Retinal pigment epithelial cell (primary cell): ENCODE measurements around the gene SLC9A9.

Experiments
- DNase-seq: peaks from one replicate; pipeline ENCODE4 v3.0.0-alpha.2; 2010; ENCODE audit warnings: low read depth
- H3K4me3 ChIP-seq: 2 replicates; pipeline ENCODE4 v1.5.1; 2011; ENCODE audit warnings: mild to moderate bottlenecking, low read length, control low read depth, moderate library complexity
- TF ChIP-seq, protein P1 (sequence below): conservative IDR thresholded peaks from 2 replicates; pipeline ENCODE4 v1.5.1; 2011; ENCODE audit warnings: low read depth, low read length, control low read depth, inconsistent platforms

SLC9A9 gene

DNA sequence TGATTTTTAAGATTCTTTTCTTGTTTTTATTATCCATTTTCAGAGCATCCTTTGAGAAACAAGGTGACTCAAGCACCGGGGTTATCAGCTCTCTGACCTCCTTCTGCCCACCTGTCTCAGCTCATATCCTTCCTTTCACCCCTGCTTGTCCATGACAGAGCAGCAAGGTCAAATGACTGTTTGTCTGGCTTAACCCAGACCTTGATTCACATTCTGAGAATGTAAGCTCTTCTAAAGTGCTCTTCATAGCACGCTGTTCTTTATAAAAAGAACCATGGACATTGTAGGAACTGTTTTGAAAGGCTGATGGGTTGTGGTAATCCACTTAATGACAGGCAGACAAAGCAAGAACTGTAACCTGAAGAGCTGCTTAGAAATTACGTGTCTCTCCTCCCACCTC is 606.2 kb downstream of the SLC9A9 start:
- no peak for DNase-seq
- TF ChIP-seq, protein P1, sequence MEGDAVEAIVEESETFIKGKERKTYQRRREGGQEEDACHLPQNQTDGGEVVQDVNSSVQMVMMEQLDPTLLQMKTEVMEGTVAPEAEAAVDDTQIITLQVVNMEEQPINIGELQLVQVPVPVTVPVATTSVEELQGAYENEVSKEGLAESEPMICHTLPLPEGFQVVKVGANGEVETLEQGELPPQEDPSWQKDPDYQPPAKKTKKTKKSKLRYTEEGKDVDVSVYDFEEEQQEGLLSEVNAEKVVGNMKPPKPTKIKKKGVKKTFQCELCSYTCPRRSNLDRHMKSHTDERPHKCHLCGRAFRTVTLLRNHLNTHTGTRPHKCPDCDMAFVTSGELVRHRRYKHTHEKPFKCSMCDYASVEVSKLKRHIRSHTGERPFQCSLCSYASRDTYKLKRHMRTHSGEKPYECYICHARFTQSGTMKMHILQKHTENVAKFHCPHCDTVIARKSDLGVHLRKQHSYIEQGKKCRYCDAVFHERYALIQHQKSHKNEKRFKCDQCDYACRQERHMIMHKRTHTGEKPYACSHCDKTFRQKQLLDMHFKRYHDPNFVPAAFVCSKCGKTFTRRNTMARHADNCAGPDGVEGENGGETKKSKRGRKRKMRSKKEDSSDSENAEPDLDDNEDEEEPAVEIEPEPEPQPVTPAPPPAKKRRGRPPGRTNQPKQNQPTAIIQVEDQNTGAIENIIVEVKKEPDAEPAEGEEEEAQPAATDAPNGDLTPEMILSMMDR, result no peak
- no peak overlapping the region for H3K4me3 ChIP-seq

DNA sequence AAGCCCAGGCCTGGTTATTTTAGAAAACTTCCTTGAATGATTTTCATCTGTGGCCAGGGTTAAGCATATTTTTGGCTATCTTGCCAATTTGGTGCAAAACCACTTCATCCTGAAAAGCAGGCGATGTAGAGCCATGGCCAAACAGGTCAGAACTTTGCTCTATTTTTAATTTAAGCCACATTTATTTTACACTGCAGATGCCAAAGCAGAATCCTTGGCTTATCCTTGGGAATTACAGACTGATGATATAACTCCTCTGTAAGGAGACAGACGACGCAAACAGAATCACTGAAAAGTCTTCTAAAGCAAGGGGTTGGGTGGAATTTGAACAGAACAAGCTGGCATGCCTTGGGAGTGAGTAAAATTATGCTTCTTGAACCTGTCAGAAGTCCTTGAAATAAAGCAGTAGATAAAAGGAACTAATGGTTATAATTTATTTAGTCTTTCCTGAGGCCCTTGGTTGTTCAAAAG is 606.8 kb downstream of the SLC9A9 start:
- no peak for DNase-seq
- TF ChIP-seq, protein P1, result no peak
- H3K4me3 ChIP-seq, result no peak overlapping the region

DNA sequence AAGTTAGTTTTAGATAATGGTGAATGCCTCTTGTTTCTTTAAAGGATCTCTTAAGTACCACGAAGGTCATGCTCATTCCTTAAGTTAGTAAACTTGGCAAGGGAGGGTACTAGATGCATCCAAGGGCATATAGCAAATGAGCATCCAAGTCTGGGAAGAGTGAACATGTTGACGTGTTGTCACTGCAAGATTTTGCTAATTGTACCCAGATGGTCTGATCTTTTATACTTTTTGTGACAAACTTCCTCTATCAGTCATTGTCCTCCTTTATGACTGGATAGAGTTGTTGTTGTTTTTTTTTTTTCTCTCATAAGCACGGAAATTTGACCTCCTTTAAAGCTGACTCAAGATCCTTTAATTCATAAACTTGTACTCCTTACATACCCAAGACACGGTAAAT is 607.4 kb downstream of the SLC9A9 start:
- no peak for DNase-seq
- TF ChIP-seq, protein P1, result no peak
- H3K4me3 ChIP-seq, result no peak overlapping the region

DNA sequence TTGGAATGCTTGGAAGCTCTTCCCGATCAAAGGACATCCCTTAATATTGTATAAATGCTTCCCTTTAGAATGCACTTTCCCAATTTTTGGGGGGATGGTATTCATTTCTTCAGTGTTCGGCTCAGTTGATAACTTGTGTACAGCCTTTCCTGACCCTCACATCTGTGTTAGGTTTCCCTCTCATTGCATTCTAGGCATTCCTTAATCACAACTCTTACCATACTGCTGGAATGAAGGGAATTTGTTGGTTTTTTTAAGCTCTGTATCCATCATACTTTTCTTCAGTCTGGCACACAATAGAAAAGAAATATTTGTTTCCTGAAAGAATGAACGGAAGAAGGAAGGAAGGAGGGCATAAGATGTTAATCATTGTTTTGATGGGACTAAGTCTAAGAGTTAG is 609.2 kb downstream of the SLC9A9 start:
- no peak overlapping the region for H3K4me3 ChIP-seq
- DNase-seq, result no peak
- TF ChIP-seq, protein P1, result no peak

DNA sequence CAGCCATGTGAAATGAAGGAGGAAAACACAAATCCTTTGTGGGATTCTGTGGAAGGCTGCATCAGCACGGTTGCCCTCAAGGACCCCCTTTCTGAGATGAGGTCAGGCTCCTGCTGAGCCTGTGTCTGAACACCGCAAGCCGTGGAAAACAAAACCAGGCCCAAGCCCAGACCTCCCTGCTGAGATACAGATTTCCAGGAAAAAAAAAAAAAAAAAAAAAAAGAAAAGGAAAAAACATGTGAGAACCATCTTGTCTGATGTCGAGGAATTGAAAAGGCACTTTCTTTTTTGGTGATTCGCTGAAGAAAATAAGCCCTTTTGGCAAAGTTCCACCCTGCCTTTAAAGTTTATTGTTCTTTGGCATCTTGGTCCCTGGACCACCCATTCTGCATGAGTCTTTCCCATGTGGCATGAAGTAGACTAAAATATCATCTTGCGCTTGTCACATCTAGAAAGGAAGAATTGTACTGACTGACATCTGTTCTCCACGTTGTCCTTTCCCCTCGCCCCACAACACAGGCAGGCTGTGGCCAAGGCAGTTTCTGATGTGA is 611.1 kb downstream of the SLC9A9 start:
- no peak for DNase-seq
- H3K4me3 ChIP-seq, result no peak overlapping the region
- TF ChIP-seq, protein P1, result no peak

DNA sequence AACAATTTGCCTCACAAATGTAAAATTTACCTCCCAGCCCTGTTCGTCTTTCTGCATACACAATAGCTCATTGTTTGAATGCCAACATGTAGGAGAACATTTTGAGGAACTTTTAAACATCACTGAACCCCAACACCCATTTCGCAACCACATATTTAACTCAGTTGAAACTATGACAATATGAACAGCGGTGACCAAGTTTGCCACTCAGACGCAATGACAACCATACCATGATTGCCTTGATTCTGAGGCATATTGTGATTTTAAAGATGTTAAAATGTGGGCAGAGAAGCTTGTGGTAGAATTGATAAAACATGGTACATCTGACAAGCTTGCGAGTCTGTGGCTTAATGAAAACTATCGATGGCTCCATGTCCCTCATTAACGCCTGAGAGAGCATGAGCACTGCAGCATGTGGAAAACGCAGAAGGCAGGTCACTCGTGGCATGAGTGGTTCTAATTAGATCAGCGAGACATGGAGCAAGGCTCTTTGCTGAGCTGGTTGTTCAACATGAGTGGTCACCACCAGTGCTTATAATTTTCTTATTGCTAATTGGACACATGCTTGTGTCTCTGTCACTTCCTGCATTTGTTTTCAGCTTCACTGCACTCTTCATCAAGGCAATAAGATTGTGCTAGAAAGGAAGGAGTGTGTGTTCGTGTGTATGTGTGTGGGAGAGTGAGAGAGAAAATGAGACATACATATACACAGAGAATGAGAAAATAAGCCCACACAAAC is 611.9 kb downstream of the SLC9A9 start:
- DNase-seq, result no peak
- no peak overlapping the region for H3K4me3 ChIP-seq
- TF ChIP-seq, protein P1, result no peak
